Osteocyte (in vitro differentiated cells): Measurements from ENCODE around the gene SCN2B. TPM values are rescaled to one million over a fixed set of nuclear protein-coding genes. Genes with fewer than 3 reads are reported as not detected.

ENCODE experiments used
- DNase-seq: peaks from one replicate; pipeline ENCODE4 v3.0.0; 2021; ENCODE audit warnings: mixed read lengths; ENCODE audit not compliant: unreplicated experiment; ENCODE audit errors: extremely low spot score
- H3K27ac Mint-ChIP-seq: one replicate; pipeline ENCODE4 v1.8.0; 2021; ENCODE audit warnings: mild to moderate bottlenecking, mixed read lengths; ENCODE audit not compliant: unreplicated experiment
- H3K27me3 Mint-ChIP-seq: one replicate; pipeline ENCODE4 v1.8.0; 2021; ENCODE audit warnings: mixed read lengths; ENCODE audit not compliant: unreplicated experiment
- H3K36me3 Mint-ChIP-seq: one replicate; pipeline ENCODE4 v1.8.0; 2021; ENCODE audit warnings: mixed read lengths; ENCODE audit not compliant: unreplicated experiment
- H3K4me1 Mint-ChIP-seq: one replicate; pipeline ENCODE4 v1.8.0; 2021; ENCODE audit warnings: mixed read lengths; ENCODE audit not compliant: unreplicated experiment
- H3K4me3 Mint-ChIP-seq: one replicate; pipeline ENCODE4 v1.8.0; 2021; ENCODE audit warnings: mild to moderate bottlenecking, moderate library complexity, mixed read lengths; ENCODE audit not compliant: unreplicated experiment
- H3K9me3 Mint-ChIP-seq: one replicate; pipeline ENCODE4 v1.8.0; 2021; ENCODE audit warnings: mixed read lengths; ENCODE audit not compliant: unreplicated experiment
- total RNA-seq: library from RNA; stranded (reverse); gene quantifications from 2 replicates; pipeline ENCODE4 v1.2.1, GENCODE V29; 2021
- TF ChIP-seq, protein P1 (sequence below): fragments of 200-600 bp; sonication (generic); IDR thresholded peaks from 2 replicates; pipeline ENCODE4 v1.5.0; 2021; ENCODE audit warnings: antibody characterized with exemption, mild to moderate bottlenecking, moderate library complexity

SCN2B gene
- total RNA-seq, 1 donor from 2014 or later: not detected

DNA sequence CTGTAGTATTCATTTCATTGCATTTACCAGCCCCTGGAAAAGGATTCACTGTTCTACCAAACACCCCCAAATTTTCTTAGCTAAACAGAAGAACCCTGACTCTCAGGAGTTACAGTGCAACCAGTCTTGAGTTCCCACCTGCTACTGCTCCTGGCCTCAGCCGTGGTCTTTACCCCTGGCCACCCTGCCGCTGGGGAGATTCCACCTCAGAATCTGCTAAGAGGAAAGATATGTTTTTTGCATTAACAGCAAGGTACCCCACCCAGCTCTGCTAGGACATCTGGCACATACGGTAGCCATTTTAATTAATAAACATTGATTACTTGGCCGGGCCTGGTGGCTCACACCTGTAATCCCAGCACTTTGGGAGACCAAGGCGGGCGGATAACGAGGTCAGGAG lies 39.3 kb upstream of the SCN2B start:
- Mint-ChIP-seq H3K36me3 (no peaks in the 10 kb centered on the region), H3K9me3 (no peaks in the 10 kb centered on the region), H3K27ac (no peak overlapping the region), H3K4me1 (peaks cover 12% of the 10 kb centered on the region), H3K4me3 (no peak overlapping the region), H3K27me3 (peaks cover 56% of the 10 kb centered on the region)
- no peak for DNase-seq
- TF ChIP-seq, protein P1, sequence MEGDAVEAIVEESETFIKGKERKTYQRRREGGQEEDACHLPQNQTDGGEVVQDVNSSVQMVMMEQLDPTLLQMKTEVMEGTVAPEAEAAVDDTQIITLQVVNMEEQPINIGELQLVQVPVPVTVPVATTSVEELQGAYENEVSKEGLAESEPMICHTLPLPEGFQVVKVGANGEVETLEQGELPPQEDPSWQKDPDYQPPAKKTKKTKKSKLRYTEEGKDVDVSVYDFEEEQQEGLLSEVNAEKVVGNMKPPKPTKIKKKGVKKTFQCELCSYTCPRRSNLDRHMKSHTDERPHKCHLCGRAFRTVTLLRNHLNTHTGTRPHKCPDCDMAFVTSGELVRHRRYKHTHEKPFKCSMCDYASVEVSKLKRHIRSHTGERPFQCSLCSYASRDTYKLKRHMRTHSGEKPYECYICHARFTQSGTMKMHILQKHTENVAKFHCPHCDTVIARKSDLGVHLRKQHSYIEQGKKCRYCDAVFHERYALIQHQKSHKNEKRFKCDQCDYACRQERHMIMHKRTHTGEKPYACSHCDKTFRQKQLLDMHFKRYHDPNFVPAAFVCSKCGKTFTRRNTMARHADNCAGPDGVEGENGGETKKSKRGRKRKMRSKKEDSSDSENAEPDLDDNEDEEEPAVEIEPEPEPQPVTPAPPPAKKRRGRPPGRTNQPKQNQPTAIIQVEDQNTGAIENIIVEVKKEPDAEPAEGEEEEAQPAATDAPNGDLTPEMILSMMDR: no peak

DNA sequence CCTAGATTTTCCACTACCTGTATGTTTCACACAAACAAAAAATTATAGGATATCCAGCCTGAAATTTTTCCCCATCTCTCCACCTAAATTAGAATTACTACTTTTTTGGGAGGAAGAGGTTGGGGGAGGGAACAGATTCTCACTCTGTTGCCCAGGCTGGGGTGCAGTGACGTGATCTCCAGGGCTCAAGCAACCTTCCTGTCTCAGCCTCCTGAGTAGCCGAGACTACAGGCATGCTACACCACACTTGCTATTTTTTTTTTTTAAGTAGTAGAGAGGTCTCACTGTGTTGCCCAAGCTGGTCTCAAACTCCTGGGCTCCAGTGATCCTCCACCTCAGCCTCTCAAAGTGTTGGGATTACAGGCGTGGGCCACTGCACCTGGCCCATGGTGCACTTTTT lies 38.8 kb upstream of the SCN2B start:
- H3K36me3 Mint-ChIP-seq: no peaks in the 10 kb centered on the region
- no peak overlapping the region for H3K4me3 Mint-ChIP-seq
- no peaks in the 10 kb centered on the region for H3K9me3 Mint-ChIP-seq
- peaks cover 59% of the 10 kb centered on the region for H3K27me3 Mint-ChIP-seq
- H3K27ac Mint-ChIP-seq: no peak overlapping the region
- H3K4me1 Mint-ChIP-seq: peaks cover 12% of the 10 kb centered on the region
- no peak for DNase-seq
- TF ChIP-seq, protein P1: no peak

DNA sequence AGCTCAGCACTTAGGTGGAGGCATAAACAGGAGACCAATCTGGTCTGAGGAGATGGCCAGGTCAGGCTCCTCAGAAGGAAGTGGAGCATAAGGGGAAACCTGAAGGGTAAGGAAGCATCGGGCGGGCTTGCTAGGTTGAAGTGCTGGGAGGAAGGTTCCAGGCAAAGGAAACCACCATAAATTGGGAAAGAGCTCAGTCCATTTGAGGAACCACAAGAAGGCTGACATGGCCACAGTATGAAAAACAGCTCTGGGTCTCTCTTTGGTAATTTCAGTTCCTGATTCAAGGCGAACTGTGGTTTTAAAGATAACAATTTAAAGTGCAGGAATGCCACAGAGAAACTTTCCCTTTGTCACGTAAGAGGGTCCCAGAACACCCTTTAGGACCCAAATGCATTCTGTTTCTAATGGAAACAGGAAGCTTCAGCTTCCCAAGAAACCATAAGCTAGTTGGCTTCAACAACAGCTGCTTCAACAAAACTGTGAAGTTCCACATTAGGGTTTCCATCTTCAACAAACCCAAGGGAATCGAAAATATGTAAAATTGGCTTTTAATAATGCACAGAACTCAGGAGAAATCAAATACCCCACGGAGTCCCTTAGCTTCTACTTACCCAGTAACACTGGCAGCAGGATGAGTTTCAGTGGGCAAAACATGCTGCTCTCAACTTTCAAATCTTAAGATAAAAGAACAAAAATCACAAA lies 37.9 kb upstream of the SCN2B start:
- H3K9me3 Mint-ChIP-seq: no peaks in the 10 kb centered on the region
- H3K36me3 Mint-ChIP-seq: no peaks in the 10 kb centered on the region
- DNase-seq: no peak
- no peak overlapping the region for H3K27ac Mint-ChIP-seq
- H3K4me3 Mint-ChIP-seq: no peak overlapping the region
- TF ChIP-seq, protein P1: no peak
- peaks cover 54% of the 10 kb centered on the region for H3K27me3 Mint-ChIP-seq
- H3K4me1 Mint-ChIP-seq: peaks cover 12% of the 10 kb centered on the region

DNA sequence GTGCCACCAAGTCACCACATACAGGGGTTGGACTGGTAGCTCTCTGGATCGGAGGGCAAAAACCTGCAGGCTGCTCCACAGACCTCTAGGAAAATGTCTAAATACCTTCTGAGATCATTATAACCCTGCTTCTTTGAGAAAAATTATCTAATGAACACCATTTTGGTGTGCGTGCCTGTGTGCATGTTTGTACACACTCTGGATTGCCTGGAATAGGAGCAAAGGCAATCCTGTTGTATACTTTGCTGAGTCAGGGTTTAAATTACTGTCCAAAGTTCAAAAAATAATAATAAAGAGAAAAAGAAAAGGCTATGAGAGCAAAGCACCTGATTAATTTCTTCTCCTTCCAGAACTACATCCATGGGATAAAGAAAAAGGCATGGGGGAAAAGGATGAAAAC lies 37.3 kb upstream of the SCN2B start:
- DNase-seq: no peak
- Mint-ChIP-seq H3K4me3 (no peak overlapping the region), H3K4me1 (peaks cover 12% of the 10 kb centered on the region), H3K27me3 (peaks cover 59% of the 10 kb centered on the region), H3K27ac (no peak overlapping the region), H3K9me3 (no peaks in the 10 kb centered on the region), H3K36me3 (no peaks in the 10 kb centered on the region)
- TF ChIP-seq, protein P1: no peak

DNA sequence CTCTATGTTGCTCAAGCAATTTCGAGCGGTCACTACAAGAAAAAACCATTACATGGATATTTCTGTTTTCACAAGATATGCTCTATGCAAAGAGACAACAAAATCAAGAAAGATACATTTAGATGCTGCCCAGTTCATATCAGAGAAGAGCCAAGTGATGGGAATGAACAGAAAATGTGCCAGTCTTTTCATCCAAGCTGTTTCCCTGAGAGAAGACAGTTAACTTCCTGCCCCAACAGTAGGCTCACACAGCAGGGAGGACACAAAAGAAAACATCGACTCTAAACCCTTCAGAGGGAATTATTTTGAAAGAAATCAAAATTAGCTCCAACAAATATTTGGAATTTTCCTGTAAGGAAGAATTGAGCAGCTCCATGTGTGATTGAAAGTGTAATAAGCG lies 36.8 kb upstream of the SCN2B start:
- Mint-ChIP-seq H3K9me3 (no peaks in the 10 kb centered on the region), H3K27ac (no peak overlapping the region), H3K27me3 (peaks cover 60% of the 10 kb centered on the region), H3K36me3 (no peaks in the 10 kb centered on the region), H3K4me1 (peaks cover 12% of the 10 kb centered on the region), H3K4me3 (no peak overlapping the region)
- TF ChIP-seq, protein P1: no peak
- no peak for DNase-seq
